ENCODE data around the gene ST6GALNAC3.

The ST6GALNAC3 gene

DNA sequence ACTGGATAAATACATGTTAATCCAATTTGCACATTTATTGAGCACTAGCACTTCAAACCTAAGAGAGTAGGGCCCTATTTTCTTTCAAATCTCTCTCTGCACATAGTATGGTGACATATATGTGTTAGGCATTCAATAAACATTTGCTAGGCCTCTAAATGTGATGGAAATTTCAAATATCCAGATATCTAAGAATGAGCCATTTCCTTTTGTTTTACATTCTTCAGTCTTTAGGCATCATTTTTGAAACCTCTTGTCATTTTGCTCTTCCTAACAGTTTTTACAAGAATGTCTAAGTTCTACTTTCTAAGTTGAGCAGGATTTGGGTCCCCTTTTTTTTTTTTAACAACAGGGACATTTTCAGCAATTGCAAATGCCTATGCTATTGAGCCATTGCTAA, 397.0 kb downstream of the ST6GALNAC3 start:
- no peak for DNase-seq

- no peak for DNase-seq
These were observed 399.0 kb downstream of the ST6GALNAC3 start for GRCh38 chr1:76473591-76473990.

DNA sequence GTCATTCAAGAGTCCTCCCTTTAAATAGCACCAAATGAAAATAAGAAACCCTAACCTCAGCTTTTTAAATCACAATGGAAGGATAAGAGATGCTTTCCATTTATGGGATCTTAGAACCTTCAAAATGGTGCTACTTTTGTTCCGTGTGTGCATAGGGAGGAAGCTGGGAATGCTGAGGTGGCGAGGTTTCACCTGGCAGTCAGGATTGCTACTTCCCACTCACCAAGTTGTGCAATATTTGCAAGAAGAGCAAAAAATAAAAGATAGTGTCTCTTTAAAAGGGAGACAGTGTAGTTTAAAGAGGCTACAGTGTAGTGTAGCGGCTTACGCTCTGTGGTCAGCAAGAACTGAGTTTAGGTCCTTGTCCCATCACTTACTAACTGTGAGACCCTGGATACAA, 400.4 kb downstream of the ST6GALNAC3 start:
- DNase-seq, result no peak

DNA sequence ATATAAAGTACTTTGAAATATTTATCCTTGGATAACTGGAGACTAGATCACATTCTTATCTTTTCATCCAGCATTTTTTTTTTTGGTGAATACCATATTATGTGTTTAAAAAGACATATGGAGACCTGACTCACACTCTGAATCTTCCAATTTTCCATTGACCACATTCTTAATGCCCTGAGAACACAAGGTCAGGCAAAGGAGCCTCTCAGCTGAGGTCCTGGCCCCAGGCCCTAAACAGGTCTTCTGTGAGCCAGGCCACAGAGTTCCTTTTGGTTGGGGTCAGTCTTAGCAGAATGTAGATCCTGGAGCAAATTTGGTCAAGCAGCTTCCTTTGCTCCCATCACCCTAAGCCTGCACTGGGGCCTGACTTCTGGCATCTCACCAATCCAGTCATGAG, 402.6 kb downstream of the ST6GALNAC3 start:
- no peak for DNase-seq

DNA sequence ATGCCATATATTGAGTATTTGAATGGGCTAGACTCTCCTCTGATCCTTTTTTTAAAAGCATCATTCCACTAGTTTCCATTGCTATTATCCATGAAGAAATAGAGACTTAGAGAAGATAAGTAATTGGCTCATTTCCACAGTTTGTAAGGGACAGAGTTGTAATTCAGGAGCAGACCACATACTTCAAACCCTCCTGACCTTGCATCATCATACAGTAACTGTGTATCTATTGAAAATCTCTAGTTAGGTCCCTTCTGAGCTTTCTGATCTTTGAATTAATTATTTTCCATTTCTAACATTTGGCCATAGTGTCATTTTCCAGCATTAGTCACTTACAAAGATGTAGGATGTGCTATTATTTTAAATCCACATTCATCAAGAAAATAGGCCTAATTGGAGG, 406.3 kb downstream of the ST6GALNAC3 start:
- no peak for DNase-seq

- no peak for DNase-seq
These were observed 407.1 kb downstream of the ST6GALNAC3 start for GRCh38 chr1:76481672-76482071.

DNA sequence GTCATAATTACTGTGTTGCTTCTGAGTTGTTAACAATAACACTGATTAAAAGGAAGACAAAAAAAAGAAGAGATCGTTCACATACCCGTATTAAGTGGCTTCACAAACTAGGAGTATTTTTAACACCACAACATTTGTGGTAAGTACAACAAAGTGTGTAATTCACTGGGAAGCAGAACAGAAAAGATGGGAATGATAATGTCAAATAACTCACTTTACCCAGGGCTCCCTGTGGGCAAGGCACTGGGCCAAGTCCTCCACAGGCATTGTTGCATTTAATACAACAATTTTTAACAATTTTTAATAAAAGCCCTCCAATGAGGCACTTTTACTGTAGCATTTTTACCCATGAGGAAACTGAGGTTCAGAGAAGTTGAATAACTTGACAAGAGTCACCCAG, 407.7 kb downstream of the ST6GALNAC3 start:
- no peak for DNase-seq

GRCh38 chr1:76491737-76492136, 417.2 kb downstream of the ST6GALNAC3 start:
- DNase-seq, result no peak

DNA sequence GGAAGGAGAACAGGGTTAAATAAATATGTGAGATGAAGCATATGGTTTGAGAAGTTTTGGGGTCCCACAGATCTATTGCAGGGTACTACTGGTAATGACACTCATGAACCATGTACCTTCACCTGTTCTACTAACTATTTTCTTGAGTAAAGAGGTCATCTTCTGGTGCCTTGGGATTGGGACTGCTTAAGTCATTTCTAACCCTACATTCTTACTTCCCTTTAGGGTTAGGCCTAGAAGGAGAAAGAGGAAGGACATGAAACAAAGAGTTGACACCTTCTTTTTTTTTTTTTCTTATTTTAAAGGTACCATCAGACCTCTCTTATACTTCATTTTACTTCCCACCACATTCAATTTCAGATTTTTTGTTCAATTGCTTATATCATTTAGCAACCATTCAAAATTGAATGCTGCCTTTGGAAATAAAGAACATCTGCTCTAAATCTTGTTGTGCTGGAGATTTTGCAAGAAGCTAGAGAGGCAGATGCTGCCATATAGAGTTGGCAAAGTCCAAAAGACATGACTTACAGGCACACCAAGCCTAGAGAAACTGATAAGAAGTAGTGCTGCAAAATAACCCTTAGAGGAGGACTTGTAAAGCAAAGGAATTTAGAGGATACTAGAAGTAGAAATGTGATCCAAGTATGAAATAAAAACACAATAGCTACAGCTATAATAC, 418.3 kb downstream of the ST6GALNAC3 start:
- no peak for DNase-seq

GRCh38 chr1:76494807-76495206, 420.3 kb downstream of the ST6GALNAC3 start:
- DNase-seq, result no peak

DNA sequence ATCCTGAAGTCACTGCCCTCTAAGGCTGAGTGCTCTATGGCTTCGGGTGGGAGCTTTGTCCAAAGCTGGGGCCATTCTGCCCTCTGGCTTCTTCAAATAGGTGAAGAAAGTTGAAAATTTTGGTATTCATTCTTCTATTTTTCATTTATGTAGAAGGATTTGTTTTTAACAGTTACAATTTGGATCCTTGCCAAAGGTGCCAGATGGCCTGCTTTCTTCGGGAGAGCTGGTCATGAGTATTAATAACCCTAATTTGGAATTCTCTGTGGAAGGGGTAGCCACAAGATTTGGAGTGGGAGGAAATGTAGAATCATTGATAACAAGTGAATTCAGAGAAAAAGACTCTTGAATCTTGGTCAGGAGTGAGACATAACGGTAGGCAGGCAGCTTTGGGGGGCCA, 422.3 kb downstream of the ST6GALNAC3 start:
- DNase-seq, result no peak

GRCh38 chr1:76500116-76500515, 425.6 kb downstream of the ST6GALNAC3 start:
- DNase-seq, result no peak

GRCh38 chr1:76501136-76501535, 426.6 kb downstream of the ST6GALNAC3 start:
- no peak for DNase-seq

DNA sequence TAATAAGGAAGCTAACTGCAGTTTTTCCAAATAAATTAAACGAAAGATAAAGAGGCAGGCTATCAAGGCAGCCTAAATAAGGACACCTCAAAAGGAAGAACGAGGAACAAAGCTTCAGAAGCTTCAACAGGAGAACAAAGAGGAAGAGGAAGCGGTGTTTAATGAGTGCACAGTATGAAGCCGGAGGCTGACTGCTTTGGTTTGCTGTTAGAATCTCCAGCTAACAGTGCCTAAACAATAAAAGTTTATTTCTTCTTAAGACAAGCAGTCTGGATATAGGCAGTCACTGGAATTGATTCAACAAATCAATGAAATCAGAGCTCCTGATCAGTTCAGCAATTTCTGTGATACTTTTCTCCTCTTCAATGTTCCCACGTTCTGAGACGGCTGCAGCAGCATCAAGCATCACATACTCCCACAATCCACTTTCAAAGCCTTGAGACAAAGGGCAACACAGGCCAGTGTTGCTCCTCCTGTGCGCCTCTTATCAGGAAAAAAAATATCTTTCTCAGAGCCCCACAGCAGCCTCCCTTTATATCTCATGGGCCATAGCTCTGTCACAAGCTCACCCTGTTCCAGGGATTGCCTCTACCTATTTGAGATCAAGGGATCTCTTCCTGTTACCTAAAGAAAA, 427.2 kb downstream of the ST6GALNAC3 start:
- DNase-seq, result peak; percentile 36

DNA sequence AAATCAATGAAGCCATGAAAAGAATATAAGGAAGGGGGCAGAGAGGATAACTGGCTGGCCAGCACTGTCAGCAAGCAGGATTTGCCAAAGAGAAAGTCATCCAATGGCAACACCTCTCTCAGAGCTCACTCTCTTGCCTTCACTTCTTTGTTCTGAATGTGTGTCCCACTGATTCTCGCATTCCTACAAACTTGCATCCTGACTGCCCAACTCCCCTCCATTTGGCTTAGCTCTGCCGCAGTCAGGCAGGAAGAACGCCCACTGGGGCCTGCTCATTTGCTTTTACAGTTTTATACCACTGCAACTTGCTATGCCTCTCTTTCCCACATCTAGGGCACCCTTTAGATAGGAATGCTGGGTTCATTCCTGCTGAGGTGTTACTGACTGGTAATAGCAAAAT, 428.6 kb downstream of the ST6GALNAC3 start:
- no peak for DNase-seq

DNA sequence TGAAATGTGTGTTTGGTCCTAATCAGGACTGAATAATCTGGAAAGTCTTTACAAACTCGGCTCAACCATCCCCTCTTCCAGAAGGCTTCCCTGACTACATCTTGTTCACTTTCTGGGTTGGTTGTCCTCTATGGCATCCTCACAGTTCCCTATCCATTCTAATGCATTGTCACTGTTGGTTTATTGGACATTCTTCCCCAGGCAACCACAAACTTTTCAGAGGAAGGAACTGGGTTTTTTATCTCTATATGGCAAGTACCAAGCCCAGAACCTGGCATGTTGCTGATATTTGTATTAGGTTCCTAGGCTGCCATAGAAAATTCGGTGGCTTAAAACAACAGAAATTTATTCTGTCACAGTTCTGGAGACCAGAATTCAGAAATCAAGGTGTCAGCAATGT, 429.2 kb downstream of the ST6GALNAC3 start:
- DNase-seq, result no peak

DNA sequence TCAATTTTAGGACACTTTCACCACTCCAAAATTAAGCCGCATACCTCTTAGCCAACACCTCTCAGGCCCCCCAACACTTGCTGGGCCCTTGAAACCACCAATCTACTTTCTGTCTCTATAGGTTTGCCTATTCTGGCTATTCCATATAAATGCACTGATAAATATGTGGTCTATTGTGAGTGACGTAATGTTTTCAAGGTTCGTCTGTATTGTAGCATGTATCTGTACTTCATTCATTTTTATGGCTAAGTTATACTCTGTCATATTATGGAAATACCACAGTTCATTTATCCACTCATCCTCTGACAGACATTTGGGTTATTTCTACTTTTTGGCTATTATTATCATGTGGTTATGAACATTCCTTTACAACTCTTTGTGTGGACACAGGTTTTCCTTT, 432.8 kb downstream of the ST6GALNAC3 start:
- no peak for DNase-seq

- DNase-seq, result no peak
These were observed 434.3 kb downstream of the ST6GALNAC3 start for GRCh38 chr1:76508871-76509270.

GRCh38 chr1:76510672-76511557, 436.4 kb downstream of the ST6GALNAC3 start:
- DNase-seq, result peak; percentile 20

DNA sequence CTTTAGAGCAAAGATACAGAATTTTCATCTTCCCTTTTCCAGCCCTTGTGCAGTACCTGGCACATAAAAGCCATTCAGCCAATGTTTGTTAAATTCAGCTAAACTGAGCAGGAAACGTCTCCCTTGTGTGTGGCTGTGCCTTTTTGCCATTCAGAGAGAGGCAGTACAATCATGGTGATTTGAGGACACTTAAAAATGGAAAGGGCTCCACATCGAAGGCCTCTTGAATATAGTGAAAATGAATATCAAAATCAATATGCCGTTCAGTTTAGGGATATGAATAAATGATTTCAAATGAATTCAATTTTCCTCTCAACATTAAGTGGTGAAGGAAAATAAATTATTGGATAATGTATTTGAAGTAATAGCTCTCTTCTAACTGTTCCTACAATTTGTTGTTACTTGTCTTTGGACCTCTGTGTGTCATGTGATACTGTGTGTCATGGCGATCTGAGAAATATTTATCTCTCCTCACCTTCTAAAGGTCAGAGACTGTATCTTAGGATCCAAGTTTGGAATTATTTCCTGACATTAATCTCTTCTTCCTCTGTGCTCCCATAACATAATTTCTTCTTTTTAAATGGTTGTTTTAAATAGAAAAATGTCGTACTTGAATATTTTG, 437.1 kb downstream of the ST6GALNAC3 start:
- no peak for DNase-seq

GRCh38 chr1:76530953-76531352, 456.4 kb downstream of the ST6GALNAC3 start:
- no peak for DNase-seq

DNA sequence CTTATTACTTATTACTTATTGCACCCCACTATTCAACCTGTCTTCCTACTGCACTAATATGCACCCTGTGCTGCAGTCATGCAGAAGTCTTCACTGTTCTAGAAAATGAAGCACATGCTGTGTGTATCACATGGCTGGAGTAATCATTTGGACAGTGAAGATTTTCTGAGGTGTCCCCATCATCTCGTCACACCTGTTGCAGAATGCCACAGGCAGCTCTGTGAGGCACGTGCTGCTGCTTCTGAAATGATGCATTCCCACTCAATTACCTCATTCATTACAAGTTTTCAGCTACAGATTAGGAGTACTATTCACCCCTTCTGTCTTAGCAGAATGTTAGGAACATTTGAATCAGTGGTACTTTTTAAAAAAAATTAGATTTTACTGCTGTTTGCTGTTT, 467.1 kb downstream of the ST6GALNAC3 start:
- no peak for DNase-seq

GRCh38 chr1:76542359-76542758, 467.8 kb downstream of the ST6GALNAC3 start:
- DNase-seq, result peak; percentile 29
